Body of pancreas (tissue), 4 donors: ENCODE data around the gene HAUS6. TPM values are rescaled to one million over a fixed set of nuclear protein-coding genes. Genes with fewer than 3 reads are reported as not detected.
"Not testable (repeated sequence)": the region's sequence is repeated elsewhere in the genome, so short reads cannot be mapped to it uniquely, and the experiment has no call there.

ENCODE experiments used
- ATAC-seq: fragments of 150-250 bp; one replicate; pipeline ENCODE4 v1.9.1; 2016
- DNase-seq, 4 donors: peaks; one replicate each; pipeline ENCODE4 v3.0.0-alpha.2; 2019
- H3K27ac ChIP-seq, 4 donors: fragments of 200-600 bp; sonication (generic); 1 replicate in 3 of 4; 2 replicates in 1 of 4; pipeline versions ENCODE4 v1.5.1 to v1.6.1; 2016 to 2019; ENCODE audit warnings: mild to moderate bottlenecking in 1 of 4, mixed read lengths in 1 of 4, moderate library complexity in 1 of 4
- H3K27me3 ChIP-seq, 2 donors: fragments of 200-600 bp; sonication (generic); one replicate each; pipeline ENCODE4 v1.6.0; 2016; ENCODE audit warnings: mild to moderate bottlenecking in 1 of 2
- H3K36me3 ChIP-seq, 2 donors: fragments of 200-600 bp; sonication (generic); replicated peaks in 1 of 2; 2 replicates each; pipeline ENCODE4 v1.5.1; 2016; ENCODE audit warnings: low read depth in 2 of 2; ENCODE audit not compliant: insufficient read depth in 1 of 2
- H3K4me1 ChIP-seq: fragments of 200-600 bp; sonication (generic); one replicate; pipeline ENCODE4 v1.6.0; 2016
- H3K4me3 ChIP-seq, 2 donors: fragments of 200-600 bp; sonication (generic); 1 replicate in 1 of 2; 2 replicates in 1 of 2; pipeline ENCODE4 v1.5.1; 2016 to 2019
- H3K9me3 ChIP-seq, 3 donors: fragments of 200-600 bp; sonication (generic); 1 replicate in 2 of 3; 2 replicates in 1 of 3; pipeline ENCODE4 v1.5.1; 2016
- CTCF ChIP-seq, 7 experiments: fragments of 450-650 bp in 4 of 7; fragments of 200-600 bp in 3 of 7; sonication (generic) in 3 of 7; IDR thresholded peaks; one replicate each; pipeline ENCODE4 v1.5.1; 2016 to 2019; ENCODE audit warnings: antibody characterized with exemption in 7 of 7
- POLR2A ChIP-seq, 3 donors: fragments of 450-650 bp; IDR thresholded peaks; one replicate each; pipeline ENCODE4 v1.6.1; 2016; ENCODE audit warnings: antibody characterized with exemption in 3 of 3, mild to moderate bottlenecking in 2 of 3
- WGBS, 2 donors: methylation state at CpG; one replicate each; pipeline ENCODE4 v1.1.5; 2017; 5-methylcytosine and 5-hydroxymethylcytosine counted together
- intact Hi-C: fragments of 100-400 bp; cut with DNase I; formaldehyde crosslinking; loops from one replicate; pipeline ENCODE4 v1.15.1; 2023
- total RNA-seq, 2 donors: library from RNA; depleted of rRNA; stranded (reverse); fragments of >200 nt; gene quantifications; one replicate each; pipeline ENCODE4 v1.1.0, GENCODE V29; 2016

Gene HAUS6
- total RNA-seq, result 1 to 10 TPM; 5.3 to 5.4 TPM

- Histone ChIP-seq H3K4me1 (peaks cover 9% of the 10 kb centered on the region), H3K9me3 (no peaks in the 10 kb centered on the region), H3K27ac (peak within 1 kb of the TSS; percentile 80 to 89 (median 84)), H3K27me3 (no peaks in the 10 kb centered on the region), H3K36me3 (no peaks in the 10 kb centered on the region), H3K4me3 (peak within 1 kb of the TSS; percentile 70 to 91)
- TF ChIP-seq POLR2A (IDR thresholded peaks at IDR 0.05) (peak in 2 of 3 donors; percentile 80 to 83), CTCF (IDR thresholded peaks at IDR 0.05) (peak in 6 of 7 experiments; percentile 36 to 87 (median 83))
- ATAC-seq (peak; percentile 100), DNase-seq (peak; percentile 95 to 98 (median 96))
- intact Hi-C loops, result no loop called here
- WGBS, 2 donors, result 4 to 6% methylated on average over 35 to 46 of the region's 46 CpGs
Observed at GRCh38 chr9:19102631-19103345, at the start of gene HAUS6. TSS of gene HAUS6 (minus strand) at chr9:19102904. CDS start at chr9:19102651, 253 bp downstream.

- ATAC-seq, DNase-seq, H3K9me3 ChIP-seq, H3K4me3 ChIP-seq, H3K27me3 ChIP-seq, intact Hi-C loops, H3K27ac ChIP-seq, H3K36me3 ChIP-seq: not testable (repeated sequence)
- H3K4me1 ChIP-seq, result peaks cover 30% of the 10 kb centered on the region
- WGBS, 2 donors, result 30 to 51% methylated on average over 2 of the region's 2 CpGs
Observed at GRCh38 chr9:19152160-19152498, 49.4 kb upstream of the HAUS6 start.

GRCh38 chr9:19151425-19152159, 48.9 kb upstream of the HAUS6 start:
- Histone ChIP-seq H3K4me1 (peaks cover 30% of the 10 kb centered on the region), H3K36me3 (no peaks in the 10 kb centered on the region), H3K27me3 (no peaks in the 10 kb centered on the region), H3K27ac (no peak overlapping the region), H3K4me3 (no peak overlapping the region), H3K9me3 (no peaks in the 10 kb centered on the region)
- 61 to 65% methylated on average over 3 to 5 of the region's 5 CpGs for WGBS, 2 donors
- no peak for TF ChIP-seq CTCF (IDR thresholded peaks at IDR 0.05)
- TF ChIP-seq POLR2A (IDR thresholded peaks at IDR 0.05), result no peak
- DNase-seq (no peak), ATAC-seq (no peak)
- intact Hi-C loops, result no loop called here

GRCh38 chr9:19149230-19149629, 46.5 kb upstream of the HAUS6 start:
- TF ChIP-seq POLR2A (IDR thresholded peaks at IDR 0.05), result no peak
- TF ChIP-seq CTCF (IDR thresholded peaks at IDR 0.05), result no peak
- DNase-seq (no peak), ATAC-seq (no peak)
- H3K9me3 ChIP-seq, result no peaks in the 10 kb centered on the region
- H3K36me3 ChIP-seq, result no peaks in the 10 kb centered on the region
- WGBS, 2 donors, result 59 to 68% methylated on average over 3 of the region's 3 CpGs
- intact Hi-C loops, result no loop called here
- H3K27ac ChIP-seq, result no peak overlapping the region
- peaks cover 19% of the 10 kb centered on the region for H3K4me1 ChIP-seq
- H3K27me3 ChIP-seq, result no peaks in the 10 kb centered on the region
- H3K4me3 ChIP-seq, result no peak overlapping the region

GRCh38 chr9:19148187-19148586, 45.5 kb upstream of the HAUS6 start:
- Histone ChIP-seq H3K4me1 (peaks cover 10% of the 10 kb centered on the region), H3K4me3 (no peak overlapping the region), H3K27me3 (no peaks in the 10 kb centered on the region), H3K9me3 (no peaks in the 10 kb centered on the region), H3K27ac (no peak overlapping the region), H3K36me3 (no peaks in the 10 kb centered on the region)
- intact Hi-C loops, result no loop called here
- TF ChIP-seq POLR2A (IDR thresholded peaks at IDR 0.05), result no peak
- no peak for TF ChIP-seq CTCF (IDR thresholded peaks at IDR 0.05)
- peak in 2 of 4 donors; percentile 15 to 18 for DNase-seq
- 60 to 65% methylated on average over 5 of the region's 5 CpGs for WGBS, 2 donors
- peak; percentile 45 for ATAC-seq
